Smooth muscle cell (in vitro differentiated cells): ENCODE results near the gene ASTN2. TPM values are rescaled to one million over a fixed set of nuclear protein-coding genes. Genes with fewer than 3 reads are reported as not detected.

ENCODE experiments used
- DNase-seq: peaks from one replicate; lab custom pipeline; 2025; ENCODE audit not compliant: unreplicated experiment; lab: John Stamatoyannopoulos, UW
- H2AFZ ChIP-seq: fragments of 200-600 bp; sonication (generic); 2 replicates; pipeline ENCODE4 v1.6.0; 2016; ENCODE audit warnings: antibody characterized with exemption, low read depth, mild to moderate bottlenecking
- H3F3A ChIP-seq: fragments of 200-600 bp; sonication (generic); 2 replicates; pipeline ENCODE4 v1.6.0; 2017; ENCODE audit warnings: antibody characterized with exemption, low read depth
- H3K27ac ChIP-seq: fragments of 200-600 bp; sonication (generic); 2 replicates; pipeline ENCODE4 v1.5.1; 2016; ENCODE audit warnings: low read depth, mild to moderate bottlenecking
- H3K27me3 ChIP-seq: fragments of 200-600 bp; sonication (generic); 2 replicates; pipeline ENCODE4 v1.6.1; 2016; ENCODE audit warnings: low read depth, mild to moderate bottlenecking
- H3K36me3 ChIP-seq: fragments of 200-600 bp; sonication (generic); 2 replicates; pipeline ENCODE4 v1.5.1; 2016; ENCODE audit warnings: low read depth
- H3K4me1 ChIP-seq: fragments of 200-600 bp; sonication (generic); 2 replicates; pipeline ENCODE4 v1.5.1; 2016; ENCODE audit warnings: low read depth
- H3K4me2 ChIP-seq: fragments of 200-600 bp; sonication (generic); 2 replicates; pipeline ENCODE4 v1.6.0; 2016; ENCODE audit warnings: mild to moderate bottlenecking
- H3K4me3 ChIP-seq: fragments of 200-600 bp; sonication (generic); 2 replicates; pipeline ENCODE4 v1.5.1; 2016; ENCODE audit warnings: mild to moderate bottlenecking
- H3K79me2 ChIP-seq: fragments of 200-600 bp; sonication (generic); 2 replicates; pipeline ENCODE4 v1.6.0; 2016; ENCODE audit warnings: low read depth, mild to moderate bottlenecking
- H3K9ac ChIP-seq: fragments of 200-600 bp; sonication (generic); 2 replicates; pipeline ENCODE4 v1.6.0; 2016; ENCODE audit warnings: low read depth
- H3K9me3 ChIP-seq: fragments of 200-600 bp; sonication (generic); replicated peaks from 2 replicates; pipeline ENCODE4 v1.5.1; 2016; ENCODE audit warnings: low read depth
- H4K20me1 ChIP-seq: fragments of 200-600 bp; sonication (generic); 2 replicates; pipeline ENCODE4 v1.6.0; 2016; ENCODE audit warnings: low read depth
- WGBS: methylation state at CpG from one replicate; pipeline ENCODE4 v1.1.7; 2016; ENCODE audit warnings: low lambda C conversion rate; 5-methylcytosine and 5-hydroxymethylcytosine counted together
- polyA plus RNA-seq: library from polyadenylated mRNA; unstranded; fragments of >200 nt; fragmentation: Nextera tagmentation; extraction: Ambion mirVana; gene quantifications from 2 replicates; pipeline ENCODE4 v1.2.1, GENCODE V29; 2016
- total RNA-seq: library from RNA; depleted of rRNA; stranded (reverse); fragments of >200 nt; gene quantifications from 2 replicates; pipeline ENCODE4 v1.2.3, GENCODE V29; 2014
- TF ChIP-seq, protein P1 (sequence below): fragments of 200-600 bp; sonication (generic); IDR thresholded peaks from 2 replicates; pipeline ENCODE4 v1.5.1; 2017; ENCODE audit warnings: borderline replicate concordance, mild to moderate bottlenecking, antibody characterized with exemption; ENCODE audit not compliant: insufficient read depth, poor library complexity, severe bottlenecking

ASTN2 gene
- total and polyA plus RNA-seq, 2 experiments from 2014 or later: 6.5 to 6.7 TPM

DNA sequence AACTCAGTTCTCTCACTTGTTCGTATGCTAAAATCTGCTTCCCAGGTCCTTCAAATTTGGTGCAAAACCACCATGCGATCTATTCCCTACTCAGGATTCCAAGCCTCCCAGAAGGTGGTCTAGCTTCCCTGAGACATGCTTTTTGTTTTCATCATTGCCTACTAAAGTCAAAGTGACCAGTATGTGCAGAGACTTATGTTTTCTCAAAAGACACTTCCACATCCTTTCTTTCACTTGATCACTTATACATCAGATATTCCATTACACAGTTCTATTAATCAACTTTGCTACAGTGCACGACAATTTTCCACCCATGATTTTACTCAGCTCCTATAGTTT, 1019.2 kb downstream of the ASTN2 start:
- Histone ChIP-seq H3K27ac (no peak overlapping the region), H3K4me1 (no peaks in the 10 kb centered on the region), H3K9me3 (no peaks in the 10 kb centered on the region), H3K36me3 (peaks cover 15% of the 10 kb centered on the region), H3K4me2 (no peak overlapping the region), H3K79me2 (no peaks in the 10 kb centered on the region), H3F3A (peaks cover 3% of the 10 kb centered on the region), H3K9ac (no peak overlapping the region), H2AFZ (no peak overlapping the region), H4K20me1 (peaks cover 44% of the 10 kb centered on the region), H3K27me3 (no peaks in the 10 kb centered on the region), H3K4me3 (no peak overlapping the region)
- 94% methylated on average over 3 of the region's 3 CpGs for WGBS
- TF ChIP-seq, protein P1, sequence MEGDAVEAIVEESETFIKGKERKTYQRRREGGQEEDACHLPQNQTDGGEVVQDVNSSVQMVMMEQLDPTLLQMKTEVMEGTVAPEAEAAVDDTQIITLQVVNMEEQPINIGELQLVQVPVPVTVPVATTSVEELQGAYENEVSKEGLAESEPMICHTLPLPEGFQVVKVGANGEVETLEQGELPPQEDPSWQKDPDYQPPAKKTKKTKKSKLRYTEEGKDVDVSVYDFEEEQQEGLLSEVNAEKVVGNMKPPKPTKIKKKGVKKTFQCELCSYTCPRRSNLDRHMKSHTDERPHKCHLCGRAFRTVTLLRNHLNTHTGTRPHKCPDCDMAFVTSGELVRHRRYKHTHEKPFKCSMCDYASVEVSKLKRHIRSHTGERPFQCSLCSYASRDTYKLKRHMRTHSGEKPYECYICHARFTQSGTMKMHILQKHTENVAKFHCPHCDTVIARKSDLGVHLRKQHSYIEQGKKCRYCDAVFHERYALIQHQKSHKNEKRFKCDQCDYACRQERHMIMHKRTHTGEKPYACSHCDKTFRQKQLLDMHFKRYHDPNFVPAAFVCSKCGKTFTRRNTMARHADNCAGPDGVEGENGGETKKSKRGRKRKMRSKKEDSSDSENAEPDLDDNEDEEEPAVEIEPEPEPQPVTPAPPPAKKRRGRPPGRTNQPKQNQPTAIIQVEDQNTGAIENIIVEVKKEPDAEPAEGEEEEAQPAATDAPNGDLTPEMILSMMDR: no peak
- no peak for DNase-seq

- Histone ChIP-seq H3K9ac (no peak overlapping the region), H2AFZ (no peak overlapping the region), H3K4me3 (no peak overlapping the region), H3K36me3 (peaks cover 15% of the 10 kb centered on the region), H3K79me2 (no peaks in the 10 kb centered on the region), H3K27ac (no peak overlapping the region), H3K27me3 (no peaks in the 10 kb centered on the region), H4K20me1 (peaks cover 48% of the 10 kb centered on the region), H3K4me2 (no peak overlapping the region), H3K4me1 (no peaks in the 10 kb centered on the region), H3K9me3 (no peaks in the 10 kb centered on the region), H3F3A (peaks cover 5% of the 10 kb centered on the region)
- TF ChIP-seq, protein P1: no peak
- 97% methylated on average over 5 of the region's 5 CpGs for WGBS
- DNase-seq: no peak
These were observed 1019.8 kb downstream of the ASTN2 start for GRCh38 chr9:116394894-116395698.

DNA sequence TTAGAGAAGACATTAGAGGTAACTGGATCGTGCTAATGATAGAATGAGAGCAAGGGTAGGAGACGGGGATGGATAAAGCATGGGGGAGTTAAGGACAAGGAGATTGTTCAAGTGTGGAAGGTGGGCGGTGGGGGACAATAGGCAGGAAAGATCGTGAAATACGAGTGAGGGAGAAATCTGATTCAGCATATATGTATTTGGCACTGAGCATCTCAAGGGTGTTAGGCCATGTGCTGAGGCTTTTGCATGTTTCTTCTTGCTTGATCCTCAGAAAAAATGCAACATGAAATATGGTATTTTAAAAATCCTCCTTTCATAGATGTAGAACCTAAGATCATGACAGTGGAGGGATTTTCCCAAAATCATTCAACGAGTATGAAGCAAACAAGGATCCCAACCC, 1020.8 kb downstream of the ASTN2 start:
- no peak overlapping the region for H3K4me3 ChIP-seq
- DNase-seq: no peak
- 96% methylated on average over 6 of the region's 6 CpGs for WGBS
- H3K27me3 ChIP-seq: no peaks in the 10 kb centered on the region
- no peak overlapping the region for H3K9ac ChIP-seq
- TF ChIP-seq, protein P1: no peak
- H3K79me2 ChIP-seq: no peaks in the 10 kb centered on the region
- H4K20me1 ChIP-seq: peaks cover 58% of the 10 kb centered on the region
- no peak overlapping the region for H2AFZ ChIP-seq
- peaks cover 13% of the 10 kb centered on the region for H3F3A ChIP-seq
- no peak overlapping the region for H3K27ac ChIP-seq
- H3K4me2 ChIP-seq: no peak overlapping the region
- peaks cover 15% of the 10 kb centered on the region for H3K36me3 ChIP-seq
- H3K4me1 ChIP-seq: no peaks in the 10 kb centered on the region
- no peaks in the 10 kb centered on the region for H3K9me3 ChIP-seq

DNA sequence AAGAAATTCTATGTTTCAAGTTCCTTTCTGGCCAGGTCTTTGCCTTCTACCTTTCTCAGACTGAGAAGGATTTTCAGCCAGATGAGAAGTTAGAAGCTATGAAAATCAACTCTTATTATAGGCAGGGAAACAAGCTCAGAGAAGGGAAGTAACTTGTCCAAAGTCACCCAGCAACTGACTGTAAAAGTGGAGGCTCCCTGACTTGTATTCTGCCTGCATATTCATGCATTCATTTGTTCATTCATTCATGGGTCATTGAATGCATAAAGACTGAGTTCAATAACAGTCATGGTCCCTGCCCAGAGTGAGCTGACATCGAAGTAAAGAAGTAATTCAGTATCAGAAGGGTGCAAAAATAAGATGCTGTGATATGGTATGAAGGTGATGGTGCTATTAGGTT, 1021.7 kb downstream of the ASTN2 start:
- Histone ChIP-seq H3K4me1 (no peaks in the 10 kb centered on the region), H3K27ac (no peak overlapping the region), H3F3A (peaks cover 17% of the 10 kb centered on the region), H3K27me3 (no peaks in the 10 kb centered on the region), H3K9ac (no peak overlapping the region), H2AFZ (no peak overlapping the region), H3K9me3 (no peaks in the 10 kb centered on the region), H4K20me1 (peaks cover 67% of the 10 kb centered on the region), H3K36me3 (peaks cover 14% of the 10 kb centered on the region), H3K4me2 (no peak overlapping the region), H3K79me2 (no peaks in the 10 kb centered on the region), H3K4me3 (no peak overlapping the region)
- TF ChIP-seq, protein P1: no peak
- no peak for DNase-seq
- WGBS: 97% methylated on average over 1 of the region's 1 CpG
